ENCODE results near the gene SSBP4.
A peak's percentile ranks its signal among the peaks of the same experiment; 100 is the strongest.

Gene SSBP4

GRCh38 chr19:18406749-18407148 is 12.4 kb upstream of the SSBP4 start:
- H4K8ac ChIP-seq (ENCODE audit: low read depth, low read length): no peak overlapping the region
- H3K4me1 ChIP-seq (ENCODE audit: control insufficient read depth, low read depth, low read length): no peaks in the 10 kb centered on the region
- H2BK5ac ChIP-seq (ENCODE audit: low read length): no peak overlapping the region
- no peak overlapping the region for H3K4me2 ChIP-seq (ENCODE audit: low read length)
- no peaks in the 10 kb centered on the region for H3K79me2 ChIP-seq (ENCODE audit: control insufficient read depth, insufficient read depth, low read length)
- H3K56ac ChIP-seq (ENCODE audit: low read length): no peak overlapping the region
- H3K27ac ChIP-seq (ENCODE audit: low read depth, low read length): no peak overlapping the region
- no peaks in the 10 kb centered on the region for H3K27me3 ChIP-seq (ENCODE audit: insufficient read depth, low read length, poor library complexity)
- H2BK15ac ChIP-seq (replicated peaks; ENCODE audit: low read depth): no peak overlapping the region
- H2BK120ac ChIP-seq (ENCODE audit: low read depth, low read length): no peak overlapping the region
- no peak for DNase-seq
- no peak overlapping the region for H4K5ac ChIP-seq (ENCODE audit: low read length)
- no peak overlapping the region for H3K9ac ChIP-seq (ENCODE audit: low read length)
- no peak overlapping the region for H3K18ac ChIP-seq (ENCODE audit: low read length)
- H3K23ac ChIP-seq (ENCODE audit: low read length): no peak overlapping the region
- H2AK5ac ChIP-seq (ENCODE audit: low read length): no peak overlapping the region
- no peaks in the 10 kb centered on the region for H3K36me3 ChIP-seq (ENCODE audit: control insufficient read depth, insufficient read depth, low read length)
- no peak overlapping the region for H3K4ac ChIP-seq (ENCODE audit: low read depth, low read length)
- no peak overlapping the region for H3K4me3 ChIP-seq (ENCODE audit: low read length)
- no peaks in the 10 kb centered on the region for H3K79me1 ChIP-seq (ENCODE audit: low read length)
- no CpG with 5 or more reads among the region's 9 CpGs for WGBS (ENCODE audit: extremely low coverage, insufficient coverage, low lambda C conversion rate)

DNA sequence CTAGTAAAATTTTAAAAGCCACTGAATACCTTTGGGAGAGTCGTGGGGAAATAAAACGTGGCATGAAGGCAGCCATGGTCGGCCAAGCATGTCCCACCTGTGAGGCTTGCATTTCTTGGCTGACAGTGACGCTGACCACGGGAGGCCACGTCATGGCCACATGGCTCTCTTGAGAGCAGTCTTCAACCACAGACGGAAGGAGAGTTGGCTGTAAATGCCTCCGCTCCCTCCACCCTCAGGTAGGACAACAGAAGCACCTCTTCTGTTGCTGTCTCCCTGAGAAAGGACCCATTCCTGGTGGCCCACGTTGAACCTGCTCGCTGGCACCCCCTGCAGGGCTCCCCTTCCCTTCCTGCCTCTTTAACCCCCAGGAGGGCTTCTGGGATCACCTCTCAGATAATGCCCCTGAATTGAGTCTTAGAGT is 11.1 kb upstream of the SSBP4 start:
- Histone ChIP-seq H3K9ac (ENCODE audit: low read length) (no peak overlapping the region), H4K5ac (ENCODE audit: low read length) (no peak overlapping the region), H3K4me1 (ENCODE audit: control insufficient read depth, low read depth, low read length) (no peaks in the 10 kb centered on the region), H3K23ac (ENCODE audit: low read length) (no peak overlapping the region), H3K4me2 (ENCODE audit: low read length) (no peak overlapping the region), H3K79me1 (ENCODE audit: low read length) (no peaks in the 10 kb centered on the region), H3K4ac (ENCODE audit: low read depth, low read length) (no peak overlapping the region), H2BK15ac (replicated peaks; ENCODE audit: low read depth) (no peak overlapping the region), H4K8ac (ENCODE audit: low read depth, low read length) (no peak overlapping the region), H3K79me2 (ENCODE audit: control insufficient read depth, insufficient read depth, low read length) (no peaks in the 10 kb centered on the region), H3K18ac (ENCODE audit: low read length) (no peak overlapping the region), H3K27me3 (ENCODE audit: insufficient read depth, low read length, poor library complexity) (no peaks in the 10 kb centered on the region), H2AK5ac (ENCODE audit: low read length) (no peak overlapping the region), H2BK5ac (ENCODE audit: low read length) (no peak overlapping the region), H3K4me3 (ENCODE audit: low read length) (no peak overlapping the region), H2BK120ac (ENCODE audit: low read depth, low read length) (no peak overlapping the region), H3K56ac (ENCODE audit: low read length) (peak overlapping the region; percentile 17), H3K36me3 (ENCODE audit: control insufficient read depth, insufficient read depth, low read length) (no peaks in the 10 kb centered on the region), H3K27ac (ENCODE audit: low read depth, low read length) (no peak overlapping the region)
- peak; percentile 58 for DNase-seq
- WGBS (ENCODE audit: extremely low coverage, insufficient coverage, low lambda C conversion rate): no CpG with 5 or more reads among the region's 10 CpGs

DNA sequence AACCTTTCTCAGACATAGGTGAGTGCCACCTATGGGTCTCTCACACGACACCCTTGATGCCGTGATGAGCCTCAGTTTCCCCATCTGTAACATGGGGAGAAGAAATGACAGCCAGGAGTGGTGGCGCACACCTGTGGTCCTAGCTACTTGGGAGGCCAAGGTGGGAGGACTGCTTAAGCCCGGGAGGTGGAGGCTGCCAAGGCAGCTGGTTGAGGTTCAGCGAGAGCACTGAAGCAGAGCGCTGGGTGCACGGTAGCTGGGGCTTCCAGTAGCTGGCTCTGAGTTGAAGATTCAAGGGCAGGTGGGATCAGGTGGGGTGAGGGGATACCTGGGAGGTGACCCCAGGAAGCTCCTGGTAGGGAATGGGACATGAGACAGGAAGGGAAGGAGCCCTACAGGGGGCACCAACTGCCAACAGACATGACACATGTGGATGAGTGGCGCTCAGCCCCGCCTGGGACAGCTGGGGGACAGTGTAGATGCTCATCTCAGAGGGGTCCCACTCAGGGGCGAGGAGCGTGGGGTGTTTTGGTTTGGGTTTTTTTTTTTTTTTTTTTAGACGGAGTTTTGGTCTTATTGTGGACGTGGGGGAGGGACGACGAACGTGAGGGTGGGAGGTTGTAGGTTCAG is 6.5 kb upstream of the SSBP4 start:
- H3K79me1 ChIP-seq (ENCODE audit: low read length): no peaks in the 10 kb centered on the region
- no CpG with 5 or more reads among the region's 16 CpGs for WGBS (ENCODE audit: extremely low coverage, insufficient coverage, low lambda C conversion rate)
- H3K4me1 ChIP-seq (ENCODE audit: control insufficient read depth, low read depth, low read length): no peaks in the 10 kb centered on the region
- no peaks in the 10 kb centered on the region for H3K36me3 ChIP-seq (ENCODE audit: control insufficient read depth, insufficient read depth, low read length)
- no peak overlapping the region for H3K9ac ChIP-seq (ENCODE audit: low read length)
- no peak overlapping the region for H2BK120ac ChIP-seq (ENCODE audit: low read depth, low read length)
- H3K79me2 ChIP-seq (ENCODE audit: control insufficient read depth, insufficient read depth, low read length): no peaks in the 10 kb centered on the region
- H3K4ac ChIP-seq (ENCODE audit: low read depth, low read length): no peak overlapping the region
- no peaks in the 10 kb centered on the region for H3K27me3 ChIP-seq (ENCODE audit: insufficient read depth, low read length, poor library complexity)
- H3K23ac ChIP-seq (ENCODE audit: low read length): no peak overlapping the region
- H4K8ac ChIP-seq (ENCODE audit: low read depth, low read length): no peak overlapping the region
- H3K56ac ChIP-seq (ENCODE audit: low read length): no peak overlapping the region
- no peak overlapping the region for H3K4me3 ChIP-seq (ENCODE audit: low read length)
- DNase-seq: no peak
- no peak overlapping the region for H2BK15ac ChIP-seq (replicated peaks; ENCODE audit: low read depth)
- H3K18ac ChIP-seq (ENCODE audit: low read length): no peak overlapping the region
- no peak overlapping the region for H2AK5ac ChIP-seq (ENCODE audit: low read length)
- H3K27ac ChIP-seq (ENCODE audit: low read depth, low read length): no peak overlapping the region
- H2BK5ac ChIP-seq (ENCODE audit: low read length): no peak overlapping the region
- H4K5ac ChIP-seq (ENCODE audit: low read length): no peak overlapping the region
- no peak overlapping the region for H3K4me2 ChIP-seq (ENCODE audit: low read length)

DNA sequence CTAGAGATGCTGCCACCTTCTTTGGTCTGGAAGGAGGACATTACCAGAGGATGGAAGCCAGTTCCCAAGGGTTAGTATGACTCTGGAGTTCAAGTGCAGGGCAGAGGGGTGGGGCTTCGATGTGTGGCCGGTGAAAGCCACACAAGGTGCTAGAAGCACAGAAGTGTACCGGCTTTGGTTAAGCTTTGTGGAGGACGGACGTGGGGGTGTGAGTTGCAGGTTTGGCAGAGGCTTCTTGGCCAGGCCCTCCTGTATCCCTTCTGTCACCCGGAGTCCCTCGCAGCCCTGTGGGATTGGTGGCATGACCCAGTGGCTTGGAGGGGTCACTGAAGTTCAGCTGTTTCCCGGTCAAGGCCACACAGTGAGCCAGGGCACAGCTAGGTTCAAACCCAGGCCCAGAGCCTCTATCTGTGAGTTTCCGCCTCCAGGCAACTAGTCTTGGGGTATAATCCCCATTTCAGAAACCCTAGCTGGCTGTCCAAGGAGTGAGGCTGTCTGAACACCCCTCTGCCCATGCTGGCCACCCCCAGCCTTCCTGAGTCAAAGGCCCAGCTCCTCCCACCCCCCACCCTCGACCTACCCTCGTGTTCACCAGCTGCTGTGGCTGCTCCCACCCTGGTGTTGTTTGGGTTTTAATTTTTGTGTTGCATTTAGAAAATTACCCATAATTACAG is 4.6 kb upstream of the SSBP4 start:
- Histone ChIP-seq H3K4me1 (ENCODE audit: control insufficient read depth, low read depth, low read length) (peaks cover 7% of the 10 kb centered on the region), H3K36me3 (ENCODE audit: control insufficient read depth, insufficient read depth, low read length) (no peaks in the 10 kb centered on the region), H2BK5ac (ENCODE audit: low read length) (no peak overlapping the region), H3K56ac (ENCODE audit: low read length) (peak overlapping the region; percentile 10), H3K4me3 (ENCODE audit: low read length) (no peak overlapping the region), H3K4me2 (ENCODE audit: low read length) (no peak overlapping the region), H2BK120ac (ENCODE audit: low read depth, low read length) (no peak overlapping the region), H2AK5ac (ENCODE audit: low read length) (no peak overlapping the region), H3K27ac (ENCODE audit: low read depth, low read length) (no peak overlapping the region), H2BK15ac (replicated peaks; ENCODE audit: low read depth) (no peak overlapping the region), H3K4ac (ENCODE audit: low read depth, low read length) (no peak overlapping the region), H3K23ac (ENCODE audit: low read length) (no peak overlapping the region), H3K27me3 (ENCODE audit: insufficient read depth, low read length, poor library complexity) (no peaks in the 10 kb centered on the region), H4K5ac (ENCODE audit: low read length) (no peak overlapping the region), H3K9ac (ENCODE audit: low read length) (no peak overlapping the region), H3K18ac (ENCODE audit: low read length) (no peak overlapping the region), H3K79me1 (ENCODE audit: low read length) (no peaks in the 10 kb centered on the region), H3K79me2 (ENCODE audit: control insufficient read depth, insufficient read depth, low read length) (no peaks in the 10 kb centered on the region), H4K8ac (ENCODE audit: low read depth, low read length) (no peak overlapping the region)
- no CpG with 5 or more reads among the region's 11 CpGs for WGBS (ENCODE audit: extremely low coverage, insufficient coverage, low lambda C conversion rate)
- no peak for DNase-seq

GRCh38 chr19:18415178-18415867 is 3.9 kb upstream of the SSBP4 start:
- H3K36me3 ChIP-seq (ENCODE audit: control insufficient read depth, insufficient read depth, low read length): no peaks in the 10 kb centered on the region
- WGBS (ENCODE audit: extremely low coverage, insufficient coverage, low lambda C conversion rate): no CpG with 5 or more reads among the region's 25 CpGs
- no peaks in the 10 kb centered on the region for H3K79me1 ChIP-seq (ENCODE audit: low read length)
- H3K4me3 ChIP-seq (ENCODE audit: low read length): no peak overlapping the region
- H3K4ac ChIP-seq (ENCODE audit: low read depth, low read length): no peak overlapping the region
- no peak overlapping the region for H2AK5ac ChIP-seq (ENCODE audit: low read length)
- no peak overlapping the region for H2BK15ac ChIP-seq (replicated peaks; ENCODE audit: low read depth)
- no peak overlapping the region for H3K9ac ChIP-seq (ENCODE audit: low read length)
- H3K4me2 ChIP-seq (ENCODE audit: low read length): no peak overlapping the region
- no peak overlapping the region for H3K23ac ChIP-seq (ENCODE audit: low read length)
- no peak overlapping the region for H4K8ac ChIP-seq (ENCODE audit: low read depth, low read length)
- H3K18ac ChIP-seq (ENCODE audit: low read length): no peak overlapping the region
- no peak overlapping the region for H2BK120ac ChIP-seq (ENCODE audit: low read depth, low read length)
- H3K27ac ChIP-seq (ENCODE audit: low read depth, low read length): no peak overlapping the region
- no peak for DNase-seq
- no peak overlapping the region for H4K5ac ChIP-seq (ENCODE audit: low read length)
- H3K79me2 ChIP-seq (ENCODE audit: control insufficient read depth, insufficient read depth, low read length): no peaks in the 10 kb centered on the region
- no peaks in the 10 kb centered on the region for H3K27me3 ChIP-seq (ENCODE audit: insufficient read depth, low read length, poor library complexity)
- peak overlapping the region; percentile 10 for H3K56ac ChIP-seq (ENCODE audit: low read length)
- H2BK5ac ChIP-seq (ENCODE audit: low read length): no peak overlapping the region
- H3K4me1 ChIP-seq (ENCODE audit: control insufficient read depth, low read depth, low read length): peaks cover 7% of the 10 kb centered on the region

Measured in mesendoderm (in vitro differentiated cells).